ENCODE data around the gene DMD.
"Not testable (repeated sequence)": the region's sequence is repeated elsewhere in the genome, so short reads cannot be mapped to it uniquely, and the experiment has no call there.

The DMD gene

GRCh38 chrX:32451954-32452695 is 759.2 kb downstream of the DMD start:
- DNase-seq: no peak

DNA sequence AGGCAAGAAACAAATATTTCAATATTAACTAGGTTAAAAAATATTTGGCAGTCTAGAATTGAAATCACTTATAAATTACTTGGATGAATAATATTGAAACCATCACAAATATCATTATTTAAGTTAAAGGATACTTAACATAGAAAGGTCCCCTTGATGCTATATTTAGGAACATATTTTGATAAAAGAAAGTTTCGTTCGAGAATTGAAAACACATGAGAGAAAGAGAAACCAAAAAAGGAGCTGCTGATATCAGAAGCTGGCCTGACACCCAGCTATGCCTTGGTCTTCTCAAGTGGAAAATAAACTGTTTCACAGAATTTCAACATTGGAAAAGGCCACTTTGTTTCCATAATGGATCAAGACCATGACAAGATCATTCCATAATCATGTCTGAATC is 762.4 kb downstream of the DMD start:
- no peak for DNase-seq

GRCh38 chrX:32448320-32448719 is 763.0 kb downstream of the DMD start:
- DNase-seq: no peak

GRCh38 chrX:32447640-32448039 is 763.7 kb downstream of the DMD start:
- DNase-seq: no peak

- no peak for DNase-seq
Observed at GRCh38 chrX:32443841-32444240, 767.5 kb downstream of the DMD start.

- no peak for DNase-seq
Observed at GRCh38 chrX:32421266-32421665, 790.1 kb downstream of the DMD start.

DNA sequence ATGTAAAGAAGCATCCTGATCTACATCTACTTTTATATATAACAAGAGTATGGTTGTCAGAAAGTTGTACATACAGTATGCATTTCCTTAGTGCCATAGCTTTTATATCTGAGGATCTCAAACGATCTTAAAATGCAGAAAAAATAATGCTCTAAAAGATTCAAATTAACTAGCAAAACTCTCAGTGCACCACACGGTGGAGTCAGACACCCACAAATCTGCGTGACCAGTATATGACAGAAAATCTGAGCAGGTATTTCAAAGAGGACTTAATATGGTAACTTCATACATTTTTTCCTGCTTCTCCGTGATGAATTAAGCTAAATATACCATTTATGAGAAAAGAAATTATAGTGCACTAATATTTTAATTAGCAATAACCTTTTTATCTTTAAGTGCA is 803.0 kb downstream of the DMD start:
- DNase-seq: no peak

GRCh38 chrX:32397562-32398216 is 813.7 kb downstream of the DMD start:
- no peak for DNase-seq

DNA sequence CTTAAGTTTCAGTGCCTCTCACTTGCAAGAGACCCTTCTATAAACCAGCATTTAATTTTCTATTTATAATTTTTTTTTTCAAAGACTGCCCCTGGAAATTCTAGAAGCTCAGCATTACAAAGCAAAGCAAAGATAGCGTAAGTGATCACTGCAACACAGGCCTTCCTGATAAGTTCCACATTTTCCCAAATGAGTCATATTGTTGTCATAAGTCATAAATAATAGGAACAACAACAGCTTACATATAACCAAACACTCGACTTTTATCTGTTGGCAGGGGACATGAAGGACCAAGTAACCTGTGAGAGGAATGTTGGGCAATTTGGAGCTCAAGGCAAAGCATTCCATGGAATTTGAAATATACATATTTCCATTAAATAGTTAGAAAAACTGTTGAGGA is 815.5 kb downstream of the DMD start:
- DNase-seq: no peak

GRCh38 chrX:32392655-32393054 is 818.7 kb downstream of the DMD start:
- DNase-seq: no peak

DNA sequence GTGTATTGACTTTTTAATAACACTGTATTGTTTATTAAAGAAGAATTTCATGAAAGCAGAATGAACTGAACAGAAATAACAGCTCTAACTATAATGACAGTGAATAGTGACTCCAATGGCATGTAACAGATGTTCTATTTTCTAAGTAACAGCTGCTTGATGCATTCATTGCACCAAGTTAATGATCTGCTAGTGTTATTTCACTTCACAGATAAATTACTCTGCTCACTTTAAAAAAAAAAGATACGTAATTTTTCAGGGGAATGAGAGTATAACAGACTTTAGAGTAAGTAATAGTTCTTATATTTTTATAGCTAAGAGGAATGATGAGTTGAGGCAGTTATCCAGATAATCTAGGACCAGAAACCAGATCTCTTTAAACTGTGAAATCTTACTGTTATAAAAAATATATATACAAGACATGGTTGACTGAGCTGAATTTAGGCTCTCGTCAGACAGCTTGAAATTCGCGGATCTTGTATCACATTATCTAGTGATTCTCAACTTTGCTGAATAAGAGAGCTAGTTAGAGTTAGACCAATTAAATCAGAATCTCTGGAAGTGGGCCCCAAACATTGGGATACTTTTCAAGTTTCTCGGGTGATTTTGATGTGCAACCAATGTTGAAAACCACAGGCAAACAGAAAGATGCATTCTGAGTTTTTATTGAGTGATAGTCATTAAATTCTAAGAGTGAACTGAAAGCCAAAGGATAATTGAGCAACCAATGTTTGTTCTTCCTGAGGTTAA is 840.7 kb downstream of the DMD start:
- no peak for DNase-seq

GRCh38 chrX:32293962-32294700 is 917.2 kb downstream of the DMD start:
- DNase-seq: no peak

DNA sequence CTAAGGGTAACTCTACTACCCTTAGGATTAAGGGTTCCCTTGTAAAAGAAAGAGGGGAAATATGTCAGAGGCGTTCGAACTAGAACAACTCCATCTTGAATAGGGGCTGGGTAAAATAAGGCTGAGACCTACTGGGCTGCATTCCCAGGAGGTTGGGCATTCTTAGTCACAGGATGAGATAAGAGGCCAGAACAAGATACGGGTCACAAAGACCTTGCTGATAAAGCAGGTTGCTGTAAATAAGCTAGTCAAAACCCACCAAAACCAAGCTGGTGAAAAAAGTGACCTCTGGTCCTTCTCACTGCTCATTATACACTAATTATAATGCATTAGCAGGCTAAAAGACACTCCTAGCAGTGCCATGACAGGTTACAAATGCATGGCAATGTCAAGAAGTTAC is 922.0 kb downstream of the DMD start:
- no peak for DNase-seq

DNA sequence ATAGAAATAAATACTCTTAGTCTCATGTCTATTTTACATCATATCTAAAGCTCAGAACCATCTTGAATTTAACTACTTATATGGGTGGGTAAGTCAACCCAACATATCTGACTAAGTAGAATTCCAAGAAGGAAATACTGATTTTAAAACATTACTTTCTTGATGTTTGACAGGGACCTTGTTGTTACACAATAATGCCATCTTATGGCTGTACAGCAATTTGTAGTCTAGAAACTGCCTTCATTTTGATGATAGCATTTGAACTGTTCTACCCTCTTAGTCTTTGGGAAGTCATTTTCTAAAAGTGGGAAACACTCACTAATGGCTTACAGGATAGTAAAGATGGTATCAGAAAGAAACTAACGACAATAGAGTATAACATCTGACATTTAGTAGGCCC is 929.5 kb downstream of the DMD start:
- no peak for DNase-seq

- DNase-seq: no peak
Observed at GRCh38 chrX:32280921-32281320, 930.4 kb downstream of the DMD start.

DNA sequence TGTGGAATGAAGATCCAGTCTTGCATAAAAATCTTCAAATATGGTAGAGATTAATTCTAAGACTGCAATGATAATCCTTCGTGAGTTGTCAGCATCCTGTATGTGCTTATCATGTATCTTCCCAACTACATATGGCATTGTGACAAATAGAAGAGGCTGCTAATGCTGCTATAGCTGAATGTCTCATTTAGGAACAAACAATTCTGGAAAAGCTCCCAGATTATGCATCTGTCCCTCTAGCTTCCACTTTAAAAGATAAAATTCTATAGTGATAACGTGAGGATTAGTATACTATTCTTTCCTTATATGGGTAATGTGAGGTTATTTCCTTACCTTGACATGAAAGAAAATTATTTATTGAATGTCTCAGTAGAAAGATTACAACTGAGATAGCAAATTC is 930.9 kb downstream of the DMD start:
- DNase-seq: no peak

DNA sequence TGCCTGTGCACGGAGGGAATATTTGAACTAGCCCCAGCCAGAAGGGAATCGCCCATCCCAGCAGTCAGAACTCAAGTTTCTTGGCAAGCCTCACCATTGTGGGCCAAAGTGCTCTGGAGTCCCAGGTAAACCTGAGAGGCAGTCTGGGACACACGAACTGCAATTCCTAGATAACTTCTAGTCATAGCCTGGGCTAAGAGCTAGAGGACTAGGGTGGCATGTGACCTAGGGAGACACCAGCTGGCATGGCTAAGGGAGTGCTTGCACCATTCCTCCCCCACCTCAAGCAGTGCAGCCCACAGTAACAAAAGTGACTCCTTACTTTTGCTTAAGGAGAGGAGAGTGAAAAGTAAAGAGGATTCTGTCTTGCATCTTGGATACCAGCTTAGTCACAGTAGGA is 935.2 kb downstream of the DMD start:
- DNase-seq: no peak

DNA sequence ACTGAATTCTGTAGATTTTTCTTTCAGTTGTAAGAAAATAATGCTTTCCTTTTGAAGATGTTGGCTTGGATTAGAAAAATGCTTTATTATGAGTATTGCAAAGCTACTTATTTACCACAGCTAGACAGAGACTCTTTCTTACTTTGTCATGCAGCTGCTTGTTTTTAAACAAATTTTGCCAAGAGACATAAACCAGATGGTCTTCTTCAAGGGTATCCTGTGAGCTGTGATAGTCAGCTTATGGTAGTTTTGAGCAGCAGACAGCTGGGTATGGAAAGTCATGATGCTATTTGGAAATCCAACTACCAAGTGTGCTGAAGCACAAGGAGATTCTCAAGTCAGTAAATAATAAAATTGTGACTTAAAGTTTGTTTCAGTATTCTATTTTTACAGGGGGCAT is 941.5 kb downstream of the DMD start:
- DNase-seq: no peak

GRCh38 chrX:32268207-32268606 is 943.1 kb downstream of the DMD start:
- DNase-seq: no peak

- no peak for DNase-seq
Observed at GRCh38 chrX:32267796-32268195, 943.6 kb downstream of the DMD start.

DNA sequence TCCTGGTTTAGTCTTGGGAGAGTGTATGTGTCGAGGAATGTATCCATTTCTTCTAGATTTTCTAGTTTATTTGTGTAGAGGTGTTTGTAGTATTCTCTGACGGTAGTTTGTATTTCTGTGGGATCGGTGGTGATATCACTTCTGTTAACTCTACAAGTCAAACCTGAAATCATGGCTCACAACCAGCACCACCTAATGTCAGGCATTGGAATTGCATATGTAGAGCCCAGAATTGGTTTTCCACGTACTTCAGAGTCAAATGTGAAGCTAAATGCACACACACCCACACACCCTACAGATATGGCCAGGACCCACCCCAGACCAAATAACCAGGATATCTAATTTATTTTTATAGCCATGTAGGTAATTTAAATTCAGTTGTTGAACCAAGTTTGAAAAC is 964.7 kb downstream of the DMD start:
- DNase-seq: not testable (repeated sequence)

DNA sequence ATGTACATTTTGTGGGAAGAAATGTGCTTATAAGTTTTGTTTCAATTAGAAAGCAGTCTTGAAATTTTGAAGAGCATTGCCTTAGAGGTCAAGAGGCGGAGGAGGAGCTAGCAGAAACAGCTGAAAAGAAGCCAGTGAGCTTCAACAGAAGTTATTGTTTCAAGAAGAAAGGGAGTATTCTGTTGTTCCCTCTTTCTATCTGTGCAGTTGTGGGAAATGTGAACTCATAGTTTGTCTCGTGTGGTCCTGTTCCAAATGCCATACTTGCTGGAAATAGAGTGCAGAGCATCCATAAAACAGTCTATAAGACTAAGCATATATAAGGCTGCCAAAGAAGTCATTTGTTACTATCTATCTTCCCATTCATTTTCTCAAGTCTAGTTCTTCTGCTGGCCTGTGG is 1015.7 kb downstream of the DMD start:
- DNase-seq: no peak

- no peak for DNase-seq
Observed at GRCh38 chrX:32191316-32191715, 1020.0 kb downstream of the DMD start.
